OCI-LY1 (cell line): ENCODE data around the gene PLEKHG4.

ENCODE experiments used
- EZH2 ChIP-seq: fragments of 200-600 bp; sonication (generic), shearing (Covaris generic); IDR thresholded peaks from 2 replicates; pipeline ENCODE4 v1.8.0; 2017; ENCODE audit warnings: borderline replicate concordance, mixed run types, mild to moderate bottlenecking, antibody characterized with exemption, low read length, moderate library complexity, mixed read lengths
- TF ChIP-seq, protein P1 (sequence below): fragments of 200-600 bp; sonication (generic), shearing (Covaris generic); IDR thresholded peaks from 2 replicates; pipeline ENCODE4 v1.5.1; 2017; ENCODE audit warnings: mild to moderate bottlenecking, antibody characterized with exemption, low read length, moderate library complexity, mixed read lengths

DNA sequence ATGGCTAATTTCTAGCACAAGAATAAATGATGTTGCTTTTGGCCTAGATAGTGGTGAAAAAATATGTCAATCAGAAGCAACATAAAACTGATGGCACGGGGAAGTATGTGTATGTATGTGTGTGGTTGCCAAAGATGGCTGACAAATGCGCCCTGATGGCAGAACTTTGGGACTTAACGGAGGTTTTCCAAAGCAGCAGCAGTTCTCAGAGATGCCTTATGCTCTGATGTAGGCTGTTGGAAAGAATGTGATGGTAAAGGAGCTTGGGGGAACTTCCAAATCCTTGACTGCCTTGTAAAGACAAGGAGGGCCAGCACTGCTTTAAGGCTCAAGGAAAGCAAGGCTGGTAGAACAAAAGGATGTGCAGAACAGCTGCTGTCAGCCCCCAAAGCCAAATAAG is 31.2 kb downstream of the PLEKHG4 start:
- TF ChIP-seq, protein P1, sequence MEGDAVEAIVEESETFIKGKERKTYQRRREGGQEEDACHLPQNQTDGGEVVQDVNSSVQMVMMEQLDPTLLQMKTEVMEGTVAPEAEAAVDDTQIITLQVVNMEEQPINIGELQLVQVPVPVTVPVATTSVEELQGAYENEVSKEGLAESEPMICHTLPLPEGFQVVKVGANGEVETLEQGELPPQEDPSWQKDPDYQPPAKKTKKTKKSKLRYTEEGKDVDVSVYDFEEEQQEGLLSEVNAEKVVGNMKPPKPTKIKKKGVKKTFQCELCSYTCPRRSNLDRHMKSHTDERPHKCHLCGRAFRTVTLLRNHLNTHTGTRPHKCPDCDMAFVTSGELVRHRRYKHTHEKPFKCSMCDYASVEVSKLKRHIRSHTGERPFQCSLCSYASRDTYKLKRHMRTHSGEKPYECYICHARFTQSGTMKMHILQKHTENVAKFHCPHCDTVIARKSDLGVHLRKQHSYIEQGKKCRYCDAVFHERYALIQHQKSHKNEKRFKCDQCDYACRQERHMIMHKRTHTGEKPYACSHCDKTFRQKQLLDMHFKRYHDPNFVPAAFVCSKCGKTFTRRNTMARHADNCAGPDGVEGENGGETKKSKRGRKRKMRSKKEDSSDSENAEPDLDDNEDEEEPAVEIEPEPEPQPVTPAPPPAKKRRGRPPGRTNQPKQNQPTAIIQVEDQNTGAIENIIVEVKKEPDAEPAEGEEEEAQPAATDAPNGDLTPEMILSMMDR, result no peak
- no peak for TF ChIP-seq EZH2
